Muscle layer of duodenum (tissue), 2 donors: ENCODE measurements around the gene CFAP74.

ENCODE experiments used
- H3K27ac ChIP-seq: one replicate; pipeline ENCODE4 v1.7.0; 2013; ENCODE audit warnings: mild to moderate bottlenecking, low read length
- H3K27me3 ChIP-seq: one replicate; pipeline ENCODE4 v1.7.0; 2013; ENCODE audit warnings: low read depth, mild to moderate bottlenecking, control low read depth, low read length
- H3K36me3 ChIP-seq, 2 donors: one replicate each; pipeline ENCODE4 v1.7.0; 2013; ENCODE audit warnings: low read length in 2 of 2, control low read depth in 1 of 2, mild to moderate bottlenecking in 1 of 2; ENCODE audit not compliant: insufficient read depth in 2 of 2, control insufficient read depth in 1 of 2
- H3K4me1 ChIP-seq, 2 donors: one replicate each; pipeline ENCODE4 v1.7.0; 2013; ENCODE audit warnings: low read length in 2 of 2, mild to moderate bottlenecking in 2 of 2, control low read depth in 1 of 2, moderate library complexity in 1 of 2; ENCODE audit not compliant: insufficient read depth in 2 of 2, control insufficient read depth in 1 of 2
- H3K4me3 ChIP-seq, 2 donors: one replicate each; pipeline ENCODE4 v1.7.0; 2013; ENCODE audit warnings: low read length in 2 of 2, low read depth in 1 of 2, mild to moderate bottlenecking in 1 of 2
- H3K9me3 ChIP-seq, 2 donors: one replicate each; pipeline ENCODE4 v1.7.0; 2013; ENCODE audit warnings: low read length in 2 of 2, control low read depth in 1 of 2, mild to moderate bottlenecking in 1 of 2; ENCODE audit not compliant: control insufficient read depth in 1 of 2
- donor health status: healthy.

The CFAP74 gene

DNA sequence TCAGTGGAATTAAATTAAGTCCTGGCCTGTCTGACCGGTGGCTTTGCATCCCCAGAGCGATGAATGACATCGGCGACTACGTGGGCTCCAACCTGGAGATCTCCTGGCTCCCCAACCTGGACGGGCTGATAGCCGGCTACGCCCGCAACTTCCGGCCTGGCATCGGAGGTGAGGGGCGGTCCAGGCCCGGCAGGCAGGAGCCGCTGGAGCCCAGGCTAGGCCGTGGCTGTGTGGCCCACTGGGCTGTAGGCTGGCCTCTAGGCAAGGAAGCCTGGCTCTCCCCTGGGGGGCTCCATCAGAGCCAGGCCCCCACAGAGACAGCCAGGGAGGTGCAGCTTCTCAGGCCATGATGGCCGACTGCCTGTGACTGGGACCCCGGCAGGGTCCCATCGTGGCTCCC, 21.3 kb upstream of the CFAP74 start:
- Histone ChIP-seq H3K4me1 (peaks cover 0 to 10% of the 10 kb centered on the region in 2 donors), H3K36me3 (no peaks in the 10 kb centered on the region), H3K27ac (no peak overlapping the region), H3K4me3 (no peak overlapping the region), H3K27me3 (peaks cover 16% of the 10 kb centered on the region), H3K9me3 (no peaks in the 10 kb centered on the region)

DNA sequence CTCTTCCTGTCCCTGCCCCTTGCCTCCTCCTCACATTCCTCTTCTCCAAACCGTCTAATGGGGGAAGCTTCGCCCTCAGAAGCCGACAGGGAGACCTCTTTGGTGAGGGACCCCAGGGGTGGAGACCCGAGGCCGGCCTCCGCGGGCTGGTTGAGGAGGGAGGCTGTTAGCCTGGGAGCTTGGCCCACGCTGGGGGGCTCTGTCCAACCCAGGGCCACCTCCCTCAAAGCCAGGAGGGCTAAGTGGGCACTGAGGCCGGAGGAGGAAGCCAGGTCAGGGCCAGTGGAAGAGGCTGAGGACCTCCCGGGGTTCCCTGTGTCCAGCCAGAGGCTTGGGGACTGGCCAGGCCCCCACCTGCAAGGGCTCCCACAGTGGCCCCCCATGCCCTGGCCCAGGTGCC, 20.9 kb upstream of the CFAP74 start:
- no peak overlapping the region for H3K27ac ChIP-seq
- H3K4me1 ChIP-seq = peaks cover 0 to 14% of the 10 kb centered on the region in 2 donors
- H3K36me3 ChIP-seq = no peaks in the 10 kb centered on the region
- no peak overlapping the region for H3K4me3 ChIP-seq
- H3K9me3 ChIP-seq = no peaks in the 10 kb centered on the region
- peaks cover 18% of the 10 kb centered on the region for H3K27me3 ChIP-seq

DNA sequence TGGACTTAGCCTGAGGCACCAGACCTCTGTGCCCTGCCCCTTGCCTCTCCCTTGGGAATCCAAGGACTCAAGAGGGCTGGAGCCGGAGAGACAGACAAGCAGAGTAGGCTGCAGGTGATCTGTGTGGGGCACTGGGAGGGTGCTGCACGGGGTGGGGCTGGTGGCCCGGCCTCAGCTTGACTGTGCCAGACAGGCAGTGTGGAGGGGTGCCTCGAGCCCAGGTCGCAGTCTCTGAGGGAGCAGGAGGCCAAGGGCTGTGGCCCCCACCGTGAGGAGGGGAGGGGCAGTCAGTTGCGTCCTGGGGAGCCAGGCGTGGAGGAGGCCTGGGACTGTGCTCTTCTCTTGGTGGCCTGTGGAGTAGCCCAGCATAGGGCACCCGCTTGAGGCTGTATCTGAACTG, 19.6 kb upstream of the CFAP74 start:
- H3K27me3 ChIP-seq = peaks cover 18% of the 10 kb centered on the region
- no peaks in the 10 kb centered on the region for H3K9me3 ChIP-seq
- H3K27ac ChIP-seq = no peak overlapping the region
- no peak overlapping the region for H3K4me3 ChIP-seq
- H3K36me3 ChIP-seq = no peaks in the 10 kb centered on the region
- peaks cover 0 to 15% of the 10 kb centered on the region in 2 donors for H3K4me1 ChIP-seq

DNA sequence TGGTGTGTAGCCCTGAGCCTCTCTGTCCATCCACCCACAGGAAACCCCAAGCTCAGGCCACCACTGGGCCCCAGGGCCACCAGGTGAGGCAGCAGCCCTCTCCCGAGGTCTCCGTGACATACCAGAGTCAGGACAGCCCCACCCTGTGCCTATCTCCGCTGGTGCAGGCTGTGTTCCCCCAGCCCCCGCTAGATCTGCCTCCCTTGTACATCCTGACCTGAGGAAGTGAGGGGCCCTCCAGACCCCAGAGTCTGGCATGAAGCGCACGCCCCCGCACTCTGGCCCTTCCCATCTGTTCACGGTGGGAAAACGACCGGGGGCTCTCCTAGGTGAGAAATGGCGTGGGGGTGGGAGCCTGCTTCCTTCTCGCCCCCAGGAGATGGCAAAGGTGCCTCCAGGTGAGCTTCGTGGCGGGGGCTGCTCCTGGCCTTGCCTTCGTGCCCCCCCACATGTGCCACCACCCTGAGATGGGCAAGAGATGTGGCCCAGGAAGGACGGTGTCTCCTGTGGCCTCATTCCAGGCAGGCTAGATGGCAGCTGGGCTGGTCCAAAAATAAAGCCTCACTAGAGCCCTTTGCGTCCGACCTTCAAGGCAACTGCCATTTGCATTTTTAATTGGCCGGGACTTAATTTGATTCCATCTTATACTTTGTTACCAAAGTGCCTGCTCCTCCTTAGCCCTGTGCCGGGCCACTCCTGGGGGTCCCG, 18.6 kb upstream of the CFAP74 start:
- Histone ChIP-seq H3K27ac (no peak overlapping the region), H3K27me3 (peaks cover 18% of the 10 kb centered on the region)

DNA sequence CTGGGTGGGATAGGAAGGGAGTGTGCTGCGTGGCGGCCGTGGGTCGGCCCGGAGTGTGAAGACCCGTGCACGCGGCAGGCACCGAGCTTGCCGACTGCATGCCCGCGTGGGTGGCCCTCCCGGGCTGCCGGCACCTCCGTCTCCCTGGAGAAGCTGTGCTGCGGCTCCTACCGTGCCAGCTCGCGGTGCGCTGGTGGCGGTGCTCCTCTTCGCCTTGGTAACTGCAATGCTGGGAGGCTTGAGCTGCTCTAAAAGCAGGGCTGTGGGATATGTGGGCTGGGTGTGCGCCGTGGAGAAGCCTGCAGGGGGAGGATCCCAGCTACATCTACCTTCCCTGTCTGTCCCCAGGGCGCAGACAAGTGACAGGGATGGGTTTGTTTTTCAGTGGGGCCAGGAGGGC, 18.0 kb upstream of the CFAP74 start:
- Histone ChIP-seq H3K4me1 (peaks cover 0 to 15% of the 10 kb centered on the region in 2 donors), H3K9me3 (no peaks in the 10 kb centered on the region), H3K27ac (no peak overlapping the region), H3K27me3 (peaks cover 18% of the 10 kb centered on the region), H3K36me3 (no peaks in the 10 kb centered on the region), H3K4me3 (no peak overlapping the region)

More for the DNA sequence above, 18.6 kb upstream of the CFAP74 start:
- Histone ChIP-seq H3K4me3 (no peak overlapping the region), H3K36me3 (no peaks in the 10 kb centered on the region), H3K9me3 (no peaks in the 10 kb centered on the region), H3K4me1 (peaks cover 0 to 15% of the 10 kb centered on the region in 2 donors)

DNA sequence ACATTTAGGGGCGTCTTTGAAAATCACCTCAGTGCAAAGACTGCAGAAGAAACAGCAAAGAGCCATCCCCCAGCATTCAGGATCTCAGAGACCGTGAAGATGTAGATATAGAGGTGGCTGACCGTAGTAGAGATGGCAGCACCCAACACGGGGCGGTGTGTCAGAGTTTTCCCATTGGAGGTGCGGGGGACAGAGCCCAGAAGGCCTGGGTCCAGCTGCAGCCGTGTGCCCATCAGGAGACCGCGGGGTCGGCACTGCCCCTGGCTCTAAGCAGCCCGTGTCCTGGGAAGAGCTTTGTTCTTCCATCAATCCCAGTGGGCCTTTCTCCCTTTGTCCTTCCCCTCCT, 16.7 kb upstream of the CFAP74 start:
- H3K27ac ChIP-seq = no peak overlapping the region
- peaks cover 18% of the 10 kb centered on the region for H3K27me3 ChIP-seq
- H3K4me1 ChIP-seq = peaks cover 0 to 10% of the 10 kb centered on the region in 2 donors
- no peaks in the 10 kb centered on the region for H3K36me3 ChIP-seq
- H3K9me3 ChIP-seq = no peaks in the 10 kb centered on the region
- no peak overlapping the region for H3K4me3 ChIP-seq

DNA sequence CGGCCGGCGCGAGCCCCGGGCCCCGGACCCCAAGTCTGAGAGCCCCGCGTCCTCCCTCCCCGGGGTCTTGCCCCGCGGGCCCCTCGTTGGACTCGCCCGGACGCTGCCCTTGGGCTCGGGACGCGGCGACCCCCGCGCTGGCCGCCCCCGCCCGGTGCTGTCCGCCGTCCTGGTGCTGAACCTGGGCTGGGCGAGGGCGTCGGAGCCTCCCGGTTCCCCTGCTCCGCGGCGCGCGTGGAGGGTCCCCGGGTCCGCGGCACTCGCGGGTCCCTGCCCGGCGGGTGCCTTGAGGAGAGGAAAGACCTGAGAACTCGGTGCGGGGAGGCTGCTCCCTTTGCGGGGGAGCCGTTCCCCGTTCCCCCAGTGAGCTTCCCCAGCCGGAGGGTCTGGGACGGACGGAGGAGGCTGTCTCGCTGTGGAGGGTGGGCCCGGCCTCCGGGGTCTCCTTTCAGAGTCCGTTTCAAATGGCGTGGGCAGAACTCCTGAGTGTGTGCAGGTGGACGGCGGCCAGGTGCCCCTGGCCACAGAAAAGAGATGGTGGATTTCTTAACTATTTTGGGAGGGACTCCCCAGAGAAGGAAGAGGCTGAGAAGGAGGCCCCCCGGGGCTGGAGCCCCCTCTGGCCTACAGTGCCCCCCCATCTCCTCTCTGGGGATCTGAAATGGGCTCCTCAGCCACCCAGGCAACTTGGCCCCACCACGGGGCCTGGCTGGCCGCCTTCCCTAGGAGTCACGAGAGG, 16.2 kb upstream of the CFAP74 start:
- Histone ChIP-seq H3K27me3 (peaks cover 18% of the 10 kb centered on the region), H3K27ac (no peak overlapping the region), H3K4me3 (no peak overlapping the region), H3K9me3 (no peaks in the 10 kb centered on the region), H3K36me3 (no peaks in the 10 kb centered on the region), H3K4me1 (peaks cover 0 to 5% of the 10 kb centered on the region in 2 donors)

DNA sequence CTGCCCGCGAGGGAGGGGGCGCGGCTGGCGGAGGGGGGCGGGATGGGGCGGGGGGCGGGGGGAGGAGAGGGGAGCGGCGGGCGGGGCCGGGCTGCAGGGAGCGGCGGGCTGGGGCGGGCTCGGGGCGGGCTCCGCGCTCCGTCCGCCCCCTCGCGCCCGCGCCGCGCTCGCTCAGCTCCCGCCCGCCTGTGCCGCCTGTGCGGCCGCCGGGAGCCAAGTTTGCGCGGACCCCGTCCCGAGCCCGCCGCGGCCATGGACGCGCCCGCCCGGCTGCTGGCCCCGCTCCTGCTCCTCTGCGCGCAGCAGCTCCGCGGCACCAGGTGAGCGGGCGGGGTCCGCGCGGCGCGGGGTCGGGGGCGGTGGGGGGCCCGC, 15.6 kb upstream of the CFAP74 start, which contains the start of gene GABRD:
Gene GABRD (plus strand): TSS at position 174 of the 372 bp plus-strand sequence. CDS start 79 bp downstream, at position 253.
- no peak within 1 kb of the TSS for H3K27ac ChIP-seq
- H3K36me3 ChIP-seq = no peaks in the 10 kb centered on the region
- peaks cover 18% of the 10 kb centered on the region for H3K27me3 ChIP-seq
- H3K9me3 ChIP-seq = no peaks in the 10 kb centered on the region
- H3K4me3 ChIP-seq = no peak within 1 kb of the TSS
- H3K4me1 ChIP-seq = peaks cover 0 to 5% of the 10 kb centered on the region in 2 donors

DNA sequence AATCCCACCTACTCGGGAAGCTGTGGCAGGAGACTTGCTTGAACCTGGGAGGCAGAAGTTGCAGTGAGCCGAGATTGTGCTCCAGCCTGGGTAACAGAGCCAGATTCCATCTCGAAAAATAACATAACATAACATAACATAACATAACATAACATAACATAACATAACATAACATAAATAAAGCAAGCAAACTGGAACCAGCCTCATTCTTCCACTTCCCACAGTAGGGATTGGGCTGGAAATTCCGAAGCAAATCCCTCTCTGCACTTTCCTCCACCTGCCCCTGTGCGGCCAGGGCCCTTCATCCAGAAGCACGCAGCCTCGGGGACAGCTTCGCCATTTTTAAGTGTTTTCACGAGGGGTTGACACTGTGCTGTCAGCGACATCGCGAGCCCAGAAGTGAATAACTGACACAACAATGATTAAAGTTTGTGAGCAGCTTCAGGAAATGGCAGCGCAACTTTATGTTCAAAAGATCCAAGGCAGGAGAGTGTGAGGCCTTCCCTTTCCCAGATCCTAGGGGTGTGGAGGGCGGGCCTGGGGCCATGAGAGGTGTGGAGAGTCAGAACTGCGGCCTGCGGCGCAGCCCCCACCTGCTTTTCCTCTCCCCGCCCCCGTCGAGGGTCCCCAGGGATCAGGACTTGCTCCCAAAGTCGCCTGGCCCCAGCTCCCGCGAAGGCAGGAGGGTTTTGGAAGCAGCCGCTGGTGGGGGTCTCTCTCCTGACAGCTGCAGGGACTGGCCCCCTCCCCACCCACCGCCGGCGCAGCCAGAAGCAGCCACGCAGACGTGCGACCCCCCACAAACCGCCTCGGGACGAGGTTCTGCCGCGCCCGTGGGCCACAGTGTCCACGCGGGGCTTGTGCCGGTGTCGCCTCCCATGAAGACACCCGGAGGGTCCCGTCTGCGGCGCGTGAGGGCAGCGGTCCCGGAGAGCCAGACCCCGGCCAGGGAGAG, 14.9 kb upstream of the CFAP74 start:
- H3K27ac ChIP-seq = no peak overlapping the region
- no peaks in the 10 kb centered on the region for H3K9me3 ChIP-seq
- H3K36me3 ChIP-seq = no peaks in the 10 kb centered on the region
- peaks cover 18% of the 10 kb centered on the region for H3K27me3 ChIP-seq
- H3K4me1 ChIP-seq = peaks cover 0 to 5% of the 10 kb centered on the region in 2 donors
- no peak overlapping the region for H3K4me3 ChIP-seq

DNA sequence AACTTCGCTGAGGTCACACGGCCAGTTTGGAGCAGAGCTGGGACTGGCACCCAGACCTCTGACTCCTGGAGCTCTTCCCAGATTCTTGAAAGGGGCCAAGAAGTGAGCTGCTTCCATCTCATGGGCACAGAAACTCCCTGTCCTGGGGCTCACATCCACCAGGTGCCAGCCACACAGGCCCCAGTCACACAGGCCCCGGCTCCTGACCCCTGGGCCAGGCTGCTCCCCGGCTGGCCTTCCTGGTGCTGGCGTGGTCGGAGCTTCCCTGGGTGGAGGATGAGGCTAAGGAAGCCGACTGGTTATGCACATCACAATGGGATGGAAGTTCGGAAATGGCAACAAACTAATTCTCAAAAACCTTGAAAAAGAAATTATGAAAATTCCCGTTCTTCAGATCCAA, 12.5 kb upstream of the CFAP74 start:
- H3K27me3 ChIP-seq = peaks cover 15% of the 10 kb centered on the region
- no peaks in the 10 kb centered on the region for H3K36me3 ChIP-seq
- no peaks in the 10 kb centered on the region for H3K9me3 ChIP-seq
- peaks cover 0 to 5% of the 10 kb centered on the region in 2 donors for H3K4me1 ChIP-seq
- no peak overlapping the region for H3K4me3 ChIP-seq
- H3K27ac ChIP-seq = no peak overlapping the region
